K562 (cell line): ENCODE data around the gene RPP25. TPM values are rescaled to one million over a fixed set of nuclear protein-coding genes. Genes with fewer than 3 reads are reported as not detected.

Experiments used
- DIDO1 ChIP-seq: fragments of 450-650 bp; IDR thresholded peaks from 2 replicates; pipeline ENCODE4 v1.6.1; 2016; ENCODE audit warnings: low read depth, missing biosample characterization, missing genetic modification characterization
- ETV1 ChIP-seq: fragments of 450-650 bp; conservative IDR thresholded peaks from 2 replicates; pipeline ENCODE4 v1.6.1; 2016; ENCODE audit warnings: missing genetic modification characterization, control low read depth, low read depth, missing compliant biosample characterization
- IRF2 ChIP-seq: sonication (generic); formaldehyde crosslinking; IDR thresholded peaks from 2 replicates; pipeline ENCODE4 v1.8.1; 2022; ENCODE audit warnings: mild to moderate bottlenecking, missing genetic modification reagents
- KDM1A ChIP-seq, 2 experiments: fragments of 450-650 bp; IDR thresholded peaks; 2 replicates each; pipeline ENCODE4 v1.6.1; 2016; ENCODE audit warnings: mild to moderate bottlenecking in 2 of 2
- KDM4B ChIP-seq, 2 experiments: fragments of 450-650 bp in 1 of 2; sonication (generic) in 1 of 2; IDR thresholded peaks; 2 replicates each; pipeline ENCODE4 v1.6.1; 2016 to 2017; ENCODE audit warnings: borderline replicate concordance in 2 of 2, antibody characterized with exemption in 1 of 2, low read depth in 1 of 2, mild to moderate bottlenecking in 1 of 2
- MTA2 ChIP-seq: fragments of 450-650 bp; IDR thresholded peaks from 2 replicates; pipeline ENCODE4 v1.6.1; 2016; ENCODE audit warnings: low read depth
- RBM14 ChIP-seq: fragments of 200-400 bp; formaldehyde crosslinking; IDR thresholded peaks from 2 replicates; pipeline ENCODE4 v1.6.1; 2018; ENCODE audit warnings: low read depth, mild to moderate bottlenecking, low read length, moderate library complexity, borderline replicate concordance; ENCODE audit not compliant: insufficient read depth
- SMARCA4 ChIP-seq: fragments of 450-650 bp; IDR thresholded peaks from 2 replicates; pipeline ENCODE4 v1.6.1; 2016
- TRIM28 ChIP-seq: fragments of 450-650 bp; IDR thresholded peaks from 2 replicates; pipeline ENCODE4 v1.6.1; 2017
- ZEB2 ChIP-seq: fragments of 450-650 bp; IDR thresholded peaks from 2 replicates; pipeline ENCODE4 v1.6.1; 2016
- ZNF282 ChIP-seq: sonication (generic); formaldehyde crosslinking; IDR thresholded peaks from 2 replicates; pipeline ENCODE4 v1.8.1; 2023; ENCODE audit warnings: missing genetic modification reagents
- ZNF311 ChIP-seq: fragments of 250-450 bp; sonication (Bioruptor Pico); IDR thresholded peaks from 2 replicates; pipeline ENCODE4 v1.4.0; 2020; ENCODE audit warnings: mild to moderate bottlenecking, moderate library complexity
- polyA plus RNA-seq, 8 experiments: library from polyadenylated mRNA; depleted of rRNA in 4 of 8; stranded (reverse) in 5 of 8; unstranded in 3 of 8; fragments of >200 nt; fragmentation: Nextera tagmentation in 2 of 8; fragmentation: Illumina TruSeq in 1 of 8; extraction: Ambion mirVana in 2 of 8; extraction: Trizol in 1 of 8; gene quantifications; 2 replicates each; pipeline versions ENCODE4 v1.2.1 to v1.2.3, GENCODE V29; 2011 to 2014; ENCODE audit warnings: inconsistent platforms in 1 of 8, missing spikeins in 1 of 8
- total RNA-seq, 7 experiments: library from RNA; depleted of rRNA in 6 of 7; stranded (reverse); fragments of >200 nt in 6 of 7; fragmentation: Illumina TruSeq in 2 of 7; extraction: Trizol in 2 of 7; gene quantifications; 2 replicates each; pipeline versions ENCODE4 v1.2.1 to v1.2.3, GENCODE V29; 2011 to 2021; ENCODE audit warnings: low replicate concordance in 1 of 7
- TF ChIP-seq, protein P1 (sequence below): fragments of 450-650 bp; IDR thresholded peaks from 2 replicates; pipeline ENCODE4 v1.6.1; 2016; ENCODE audit warnings: mild to moderate bottlenecking
- TF ChIP-seq, protein P2 (sequence below): sonication (generic); formaldehyde crosslinking; IDR thresholded peaks from 2 replicates; pipeline ENCODE4 v1.8.0; 2022; ENCODE audit warnings: mild to moderate bottlenecking, missing genetic modification reagents
- TF ChIP-seq, protein P3 (sequence below), 2 experiments: fragments of 150-350 bp in 1 of 2; IDR thresholded peaks; 2 replicates each; pipeline ENCODE4 v1.6.1; 2012 to 2016; ENCODE audit warnings: low read depth in 2 of 2, low read length in 2 of 2, mild to moderate bottlenecking in 1 of 2, moderate library complexity in 1 of 2
- TF ChIP-seq, protein P4 (sequence below), 2 experiments: fragments of 450-650 bp; conservative IDR thresholded peaks; 2 replicates each; pipeline ENCODE4 v1.6.1; 2017; ENCODE audit warnings: mild to moderate bottlenecking in 2 of 2, moderate library complexity in 2 of 2

RPP25 gene
- total and polyA plus RNA-seq, 9 of the 15 experiments (the other 6 are each of a cell fraction or from before 2014, with no cell fraction given): 1.1 to 12.3 (median 5.6) TPM

DNA sequence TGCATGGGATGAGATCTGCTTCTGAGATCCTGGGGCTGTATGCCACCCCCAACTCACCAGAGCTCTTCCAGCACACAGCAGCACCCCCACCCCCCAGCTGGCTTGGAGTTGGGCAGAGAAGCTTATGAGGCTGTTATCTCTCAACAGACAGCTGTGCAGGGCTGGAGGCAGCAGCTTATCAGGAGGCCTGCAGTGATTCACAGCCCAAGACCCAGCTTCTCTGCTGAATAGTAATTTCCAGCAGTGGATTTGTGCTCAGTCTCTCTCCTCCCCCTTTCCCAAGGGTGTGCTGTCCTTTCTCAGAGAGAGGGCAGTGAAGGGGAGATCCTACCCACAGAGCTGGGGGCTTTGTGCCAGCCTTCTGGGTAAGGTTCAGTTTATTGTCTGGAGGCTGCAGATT is 2.1 kb downstream of the RPP25 start (continued):
- TF ChIP-seq SMARCA4: peak; percentile 99
- no peak for TF ChIP-seq IRF2
- TF ChIP-seq, protein P1, sequence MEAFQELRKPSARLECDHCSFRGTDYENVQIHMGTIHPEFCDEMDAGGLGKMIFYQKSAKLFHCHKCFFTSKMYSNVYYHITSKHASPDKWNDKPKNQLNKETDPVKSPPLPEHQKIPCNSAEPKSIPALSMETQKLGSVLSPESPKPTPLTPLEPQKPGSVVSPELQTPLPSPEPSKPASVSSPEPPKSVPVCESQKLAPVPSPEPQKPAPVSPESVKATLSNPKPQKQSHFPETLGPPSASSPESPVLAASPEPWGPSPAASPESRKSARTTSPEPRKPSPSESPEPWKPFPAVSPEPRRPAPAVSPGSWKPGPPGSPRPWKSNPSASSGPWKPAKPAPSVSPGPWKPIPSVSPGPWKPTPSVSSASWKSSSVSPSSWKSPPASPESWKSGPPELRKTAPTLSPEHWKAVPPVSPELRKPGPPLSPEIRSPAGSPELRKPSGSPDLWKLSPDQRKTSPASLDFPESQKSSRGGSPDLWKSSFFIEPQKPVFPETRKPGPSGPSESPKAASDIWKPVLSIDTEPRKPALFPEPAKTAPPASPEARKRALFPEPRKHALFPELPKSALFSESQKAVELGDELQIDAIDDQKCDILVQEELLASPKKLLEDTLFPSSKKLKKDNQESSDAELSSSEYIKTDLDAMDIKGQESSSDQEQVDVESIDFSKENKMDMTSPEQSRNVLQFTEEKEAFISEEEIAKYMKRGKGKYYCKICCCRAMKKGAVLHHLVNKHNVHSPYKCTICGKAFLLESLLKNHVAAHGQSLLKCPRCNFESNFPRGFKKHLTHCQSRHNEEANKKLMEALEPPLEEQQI: peak; percentile 97
- TF ChIP-seq KDM4B (IDR thresholded peaks at IDR 0.05; ENCODE audit: borderline replicate concordance in 2 of 2, low read depth in 1 of 2): 0 out of 4 replicates have a peak, but pooled peaks of 1 of the 2 experiments have one; percentile 57
- TF ChIP-seq ZNF311 (CRISPR knock-in tag): peak; percentile 76; the same call in 1 of the 2 replicates
- no peak for TF ChIP-seq ZNF282
- TF ChIP-seq, protein P2, sequence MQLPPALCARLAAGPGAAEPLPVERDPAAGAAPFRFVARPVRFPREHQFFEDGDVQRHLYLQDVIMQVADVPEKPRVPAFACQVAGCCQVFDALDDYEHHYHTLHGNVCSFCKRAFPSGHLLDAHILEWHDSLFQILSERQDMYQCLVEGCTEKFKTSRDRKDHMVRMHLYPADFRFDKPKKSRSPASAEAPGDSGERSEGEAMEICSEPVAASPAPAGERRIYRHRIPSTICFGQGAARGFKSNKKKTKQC (CRISPR knock-in tag): no peak
- TF ChIP-seq, protein P3, sequence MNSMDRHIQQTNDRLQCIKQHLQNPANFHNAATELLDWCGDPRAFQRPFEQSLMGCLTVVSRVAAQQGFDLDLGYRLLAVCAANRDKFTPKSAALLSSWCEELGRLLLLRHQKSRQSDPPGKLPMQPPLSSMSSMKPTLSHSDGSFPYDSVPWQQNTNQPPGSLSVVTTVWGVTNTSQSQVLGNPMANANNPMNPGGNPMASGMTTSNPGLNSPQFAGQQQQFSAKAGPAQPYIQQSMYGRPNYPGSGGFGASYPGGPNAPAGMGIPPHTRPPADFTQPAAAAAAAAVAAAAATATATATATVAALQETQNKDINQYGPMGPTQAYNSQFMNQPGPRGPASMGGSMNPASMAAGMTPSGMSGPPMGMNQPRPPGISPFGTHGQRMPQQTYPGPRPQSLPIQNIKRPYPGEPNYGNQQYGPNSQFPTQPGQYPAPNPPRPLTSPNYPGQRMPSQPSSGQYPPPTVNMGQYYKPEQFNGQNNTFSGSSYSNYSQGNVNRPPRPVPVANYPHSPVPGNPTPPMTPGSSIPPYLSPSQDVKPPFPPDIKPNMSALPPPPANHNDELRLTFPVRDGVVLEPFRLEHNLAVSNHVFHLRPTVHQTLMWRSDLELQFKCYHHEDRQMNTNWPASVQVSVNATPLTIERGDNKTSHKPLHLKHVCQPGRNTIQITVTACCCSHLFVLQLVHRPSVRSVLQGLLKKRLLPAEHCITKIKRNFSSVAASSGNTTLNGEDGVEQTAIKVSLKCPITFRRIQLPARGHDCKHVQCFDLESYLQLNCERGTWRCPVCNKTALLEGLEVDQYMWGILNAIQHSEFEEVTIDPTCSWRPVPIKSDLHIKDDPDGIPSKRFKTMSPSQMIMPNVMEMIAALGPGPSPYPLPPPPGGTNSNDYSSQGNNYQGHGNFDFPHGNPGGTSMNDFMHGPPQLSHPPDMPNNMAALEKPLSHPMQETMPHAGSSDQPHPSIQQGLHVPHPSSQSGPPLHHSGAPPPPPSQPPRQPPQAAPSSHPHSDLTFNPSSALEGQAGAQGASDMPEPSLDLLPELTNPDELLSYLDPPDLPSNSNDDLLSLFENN (IDR thresholded peaks at IDR 0.05; ENCODE audit: low read depth in 2 of 2, low read length in 2 of 2): peak in 1 of 2 experiments; percentile 97; a peak in 2 of 4 replicates
- TF ChIP-seq KDM1A (IDR thresholded peaks at IDR 0.05): peak; percentile 100
- no peak for TF ChIP-seq RBM14
- 0 out of 2 replicates have a peak, but pooled peaks have one; percentile 71 for TF ChIP-seq ETV1 (tag)
- no peak for TF ChIP-seq DIDO1 (tag)
- TF ChIP-seq ZEB2: 0 out of 2 replicates have a peak, but pooled peaks have one; percentile 28
- TF ChIP-seq TRIM28: peak; percentile 59; the same call in 1 of the 2 replicates
- TF ChIP-seq MTA2: peak; percentile 98
- TF ChIP-seq, protein P4, sequence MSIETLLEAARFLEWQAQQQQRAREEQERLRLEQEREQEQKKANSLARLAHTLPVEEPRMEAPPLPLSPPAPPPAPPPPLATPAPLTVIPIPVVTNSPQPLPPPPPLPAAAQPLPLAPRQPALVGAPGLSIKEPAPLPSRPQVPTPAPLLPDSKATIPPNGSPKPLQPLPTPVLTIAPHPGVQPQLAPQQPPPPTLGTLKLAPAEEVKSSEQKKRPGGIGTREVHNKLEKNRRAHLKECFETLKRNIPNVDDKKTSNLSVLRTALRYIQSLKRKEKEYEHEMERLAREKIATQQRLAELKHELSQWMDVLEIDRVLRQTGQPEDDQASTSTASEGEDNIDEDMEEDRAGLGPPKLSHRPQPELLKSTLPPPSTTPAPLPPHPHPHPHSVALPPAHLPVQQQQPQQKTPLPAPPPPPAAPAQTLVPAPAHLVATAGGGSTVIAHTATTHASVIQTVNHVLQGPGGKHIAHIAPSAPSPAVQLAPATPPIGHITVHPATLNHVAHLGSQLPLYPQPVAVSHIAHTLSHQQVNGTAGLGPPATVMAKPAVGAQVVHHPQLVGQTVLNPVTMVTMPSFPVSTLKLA (conservative IDR thresholded peaks at IDR 0.05): peak in 1 of 2 experiments; percentile 80; a peak in 2 of 4 replicates
